LNCaP clone FGC (cell line): Measurements from ENCODE around the gene ZCCHC2.
A peak's percentile ranks its signal among the peaks of the same experiment; 100 is the strongest.

ENCODE experiments used
- DNase-seq: peaks from one replicate; pipeline ENCODE4 v3.0.0-alpha.2; 2011; ENCODE audit warnings: low read depth
- H3K4me3 ChIP-seq: 2 replicates; pipeline ENCODE4 v1.5.1; 2011; ENCODE audit warnings: mild to moderate bottlenecking, low read depth, low read length, control low read depth
- CTCF ChIP-seq: IDR thresholded peaks from 2 replicates; pipeline ENCODE4 v1.5.1; 2012; ENCODE audit warnings: mild to moderate bottlenecking; ENCODE audit not compliant: control insufficient read depth, insufficient read depth; ENCODE audit errors: extremely low read depth

ZCCHC2 gene

GRCh38 chr18:62519684-62520083, 3.1 kb upstream of the ZCCHC2 start:
- TF ChIP-seq CTCF, result no peak
- no peak overlapping the region for H3K4me3 ChIP-seq
- DNase-seq, result no peak

- DNase-seq, result no peak
- H3K4me3 ChIP-seq, result peak overlapping the region; percentile 80; the same call in 1 of the 2 replicates
- TF ChIP-seq CTCF, result no peak
These were observed 1.7 kb upstream of the ZCCHC2 start for GRCh38 chr18:62521082-62521481.

- H3K4me3 ChIP-seq, result peak overlapping the region; percentile 80
- DNase-seq, result no peak
- TF ChIP-seq CTCF, result no peak
These were observed 1.2 kb upstream of the ZCCHC2 start for GRCh38 chr18:62521593-62521992.

- TF ChIP-seq CTCF, result no peak
- peak overlapping the region; percentile 80 for H3K4me3 ChIP-seq
These were observed 684 bp upstream of the ZCCHC2 start for GRCh38 chr18:62522178-62522503.

GRCh38 chr18:62523255-62523588, 397 bp downstream of the ZCCHC2 start:
- peak overlapping the region; percentile 80 for H3K4me3 ChIP-seq
- TF ChIP-seq CTCF, result no peak
- no peak for DNase-seq

More at GRCh38 chr18:62522178-62522503, 684 bp upstream of the ZCCHC2 start:
- no peak for DNase-seq

- TF ChIP-seq CTCF, result no peak
- no peak for DNase-seq
- peak overlapping the region; percentile 69 for H3K4me3 ChIP-seq
These were observed 1.0 kb downstream of the ZCCHC2 start for GRCh38 chr18:62523631-62524439.

- no peak for TF ChIP-seq CTCF
- H3K4me3 ChIP-seq, result peak overlapping the region; percentile 69
- DNase-seq, result no peak
These were observed 1.8 kb downstream of the ZCCHC2 start for GRCh38 chr18:62524440-62525200.
